B cell (primary cell): ENCODE data around the gene MROH8. TPM values are rescaled to one million over a fixed set of nuclear protein-coding genes. Genes with fewer than 3 reads are reported as not detected.

Experiments used
- ATAC-seq: fragments of 200-7000 bp; cut with Tn5 transposase; one replicate; pipeline ENCODE4 v1.10.0; 2021; ENCODE audit warnings: low read depth, mild to moderate bottlenecking, moderate number of reproducible peaks, moderate library complexity
- CTCF ChIA-PET: fragments of 350-600 bp; sonication (Branson Sonifier 250); formaldehyde crosslinking; loops from one replicate; lab custom pipeline; 2021; ENCODE audit warnings: antibody characterized with exemption, inconsistent platforms; lab: Charles Lee
- POLR2A ChIA-PET: fragments of 350-600 bp; sonication (Branson Sonifier 250); formaldehyde crosslinking; loops from one replicate; lab custom pipeline; 2021; ENCODE audit warnings: antibody characterized with exemption; lab: Charles Lee
- DNase-seq: peaks from one replicate; pipeline ENCODE4 v3.0.0; 2013
- H2AFZ ChIP-seq: 2 replicates; pipeline ENCODE4 v1.6.1; 2012; ENCODE audit warnings: mild to moderate bottlenecking, low read depth, low read length; ENCODE audit not compliant: insufficient read depth, poor library complexity, severe bottlenecking
- H3K27ac ChIP-seq, 2 donors: 1 replicate in 1 of 2; 2 replicates in 1 of 2; pipeline ENCODE4 v1.5.1; 2012 to 2013; ENCODE audit warnings: low read length in 2 of 2, mild to moderate bottlenecking in 2 of 2, moderate library complexity in 1 of 2
- H3K27me3 ChIP-seq, 4 experiments: fragments of 200-600 bp in 1 of 4; sonication (generic) in 1 of 4; replicated peaks in 1 of 4; 1 replicate in 2 of 4; 2 replicates in 2 of 4; pipeline versions ENCODE4 v1.6.1 to v1.7.0; 2013 to 2016; ENCODE audit warnings: low read length in 3 of 4, mild to moderate bottlenecking in 2 of 4, mixed read lengths in 1 of 4, moderate library complexity in 1 of 4; ENCODE audit not compliant: insufficient read depth in 4 of 4, control insufficient read depth in 3 of 4; ENCODE audit errors: control extremely low read depth in 1 of 4
- H3K36me3 ChIP-seq, 2 experiments: replicated peaks in 1 of 2; 1 replicate in 1 of 2; 2 replicates in 1 of 2; pipeline versions ENCODE4 v1.6.1 to v1.7.1; 2013; ENCODE audit warnings: low read length in 1 of 2; ENCODE audit not compliant: insufficient read depth in 2 of 2, control insufficient read depth in 1 of 2; ENCODE audit errors: control extremely low read depth in 1 of 2, extremely low read depth in 1 of 2
- H3K4me1 ChIP-seq, 2 donors: fragments of 200-600 bp in 1 of 2; sonication (generic) in 1 of 2; 1 replicate in 1 of 2; 2 replicates in 1 of 2; pipeline versions ENCODE4 v1.5.1 to v1.6.1; 2013 to 2017; ENCODE audit warnings: low read length in 2 of 2; ENCODE audit not compliant: control insufficient read depth in 2 of 2, insufficient read depth in 2 of 2
- H3K4me2 ChIP-seq: replicated peaks from 2 replicates; pipeline ENCODE3; 2012; ENCODE audit warnings: mild to moderate bottlenecking, low read depth, low read length; ENCODE audit not compliant: poor library complexity, severe bottlenecking
- H3K4me3 ChIP-seq, 5 experiments: fragments of 200-600 bp in 1 of 5; sonication (generic) in 1 of 5; 1 replicate in 3 of 5; 2 replicates in 2 of 5; pipeline versions ENCODE4 v1.5.1 to v1.7.0; 2011 to 2016; ENCODE audit warnings: low read length in 4 of 5, mild to moderate bottlenecking in 4 of 5, low read depth in 2 of 5, control low read depth in 1 of 5, moderate library complexity in 1 of 5; ENCODE audit not compliant: insufficient read depth in 1 of 5; ENCODE audit errors: control extremely low read depth in 1 of 5, extremely low read depth in 1 of 5
- H3K79me2 ChIP-seq: fragments of 200-600 bp; sonication (generic); one replicate; pipeline ENCODE4 v1.6.0; 2016; ENCODE audit warnings: low read length; ENCODE audit not compliant: control insufficient read depth, insufficient read depth
- H3K9ac ChIP-seq: fragments of 200-600 bp; sonication (generic); 2 replicates; pipeline ENCODE4 v1.6.1; 2017; ENCODE audit warnings: mild to moderate bottlenecking, low read length, moderate library complexity
- H3K9me3 ChIP-seq, 3 donors: one replicate each; pipeline versions ENCODE4 v1.6.1 to v1.7.1; 2013; ENCODE audit warnings: low read length in 2 of 3; ENCODE audit not compliant: control insufficient read depth in 2 of 3, insufficient read depth in 1 of 3; ENCODE audit errors: control extremely low read depth in 1 of 3
- H4K20me1 ChIP-seq: 2 replicates; pipeline ENCODE4 v1.6.0; 2012; ENCODE audit warnings: mild to moderate bottlenecking, low read length; ENCODE audit not compliant: insufficient read depth, control insufficient read depth, poor library complexity, severe bottlenecking
- H3K27ac Mint-ChIP-seq: one replicate; pipeline ENCODE4 v1.8.0; 2021; ENCODE audit warnings: mixed read lengths
- H3K27me3 Mint-ChIP-seq: one replicate; pipeline ENCODE4 v1.8.0; 2021; ENCODE audit warnings: mixed read lengths
- H3K4me1 Mint-ChIP-seq: one replicate; pipeline ENCODE4 v1.8.0; 2021; ENCODE audit warnings: mixed read lengths
- H3K4me3 Mint-ChIP-seq: one replicate; pipeline ENCODE4 v1.8.0; 2021; ENCODE audit warnings: mixed read lengths
- H3K9me3 Mint-ChIP-seq: one replicate; pipeline ENCODE4 v1.8.0; 2022; ENCODE audit warnings: mixed read lengths; ENCODE audit not compliant: insufficient read depth
- CTCF ChIP-seq: fragments of 200-600 bp; IDR thresholded peaks from one replicate; pipeline ENCODE4 v1.8.0; 2022; ENCODE audit warnings: antibody characterized with exemption, mild to moderate bottlenecking
- EZH2 ChIP-seq: IDR thresholded peaks from 2 replicates; pipeline ENCODE4 v1.6.1; 2012; ENCODE audit warnings: borderline replicate concordance, low read depth, mild to moderate bottlenecking, moderate library complexity, low read length; ENCODE audit not compliant: insufficient read depth, poor library complexity, severe bottlenecking
- WGBS: methylation state at CpG from one replicate; pipeline ENCODE4 v1.1.5; 2013; ENCODE audit warnings: missing lambda C conversion rate; ENCODE audit not compliant: insufficient coverage; 5-methylcytosine and 5-hydroxymethylcytosine counted together
- intact Hi-C: fragments of 100-400 bp; cut with micrococcal nuclease; formaldehyde crosslinking; loops from one replicate; pipeline ENCODE4 v1.10.0; 2022
- polyA plus RNA-seq: library from polyadenylated mRNA; depleted of rRNA; stranded (reverse); fragments of >200 nt; gene quantifications from 2 replicates; pipeline ENCODE4 v1.2.3, GENCODE V29; 2012
- total RNA-seq, 2 donors: library from RNA; stranded (reverse); fragments of 120-200 nt in 1 of 2; gene quantifications; 1 replicate in 1 of 2; 2 replicates in 1 of 2; pipeline versions ENCODE4 v1.2.3 to v1.2.4, GENCODE V29; 2013 to 2022

Gene MROH8
- total and polyA plus RNA-seq, 2 donors (not counting 1 experiment from before 2014, with no cell fraction given) = 3.8 to 4.6 TPM

DNA sequence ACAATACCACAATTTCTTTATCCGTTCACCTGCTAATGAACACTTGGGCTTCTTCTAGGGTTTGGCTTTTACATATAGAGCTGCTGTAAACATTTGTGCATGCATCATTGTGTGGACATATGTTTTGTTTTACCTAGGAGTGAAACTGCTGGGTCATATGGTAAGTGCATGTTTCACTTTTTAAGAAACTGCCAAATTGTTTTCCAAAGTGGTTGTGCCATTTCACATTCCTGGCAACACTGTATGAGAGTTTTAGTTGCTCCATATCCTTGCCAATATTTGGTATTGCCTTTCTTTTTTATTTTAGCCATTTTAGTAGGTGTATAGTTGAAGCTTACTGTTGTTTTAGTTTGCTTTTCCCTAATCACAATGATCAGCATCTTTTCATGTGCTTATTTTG is 14.3 kb downstream of the MROH8 start:
- no peak overlapping the region for H3K4me3 ChIP-seq
- DNase-seq (no peak), ATAC-seq (no peak)
- no peaks in the 10 kb centered on the region for H3K27me3 ChIP-seq
- ChIA-PET POLR2A (no interaction called here), CTCF (no interaction called here)
- H3K36me3 ChIP-seq = no peaks in the 10 kb centered on the region
- no CpG with 5 or more reads among the region's 1 CpG for WGBS
- no peak overlapping the region for H3K27ac ChIP-seq
- H3K9me3 Mint-ChIP-seq = no peaks in the 10 kb centered on the region
- no peak overlapping the region for H3K4me3 Mint-ChIP-seq
- TF ChIP-seq CTCF (no peak), EZH2 (no peak)
- no peaks in the 10 kb centered on the region for H3K4me1 ChIP-seq
- no peaks in the 10 kb centered on the region for H3K79me2 ChIP-seq
- H3K9me3 ChIP-seq = no peaks in the 10 kb centered on the region
- H2AFZ ChIP-seq = no peak overlapping the region
- H4K20me1 ChIP-seq = no peaks in the 10 kb centered on the region
- intact Hi-C loops = no loop called here
- no peak overlapping the region for H3K9ac ChIP-seq
- no peaks in the 10 kb centered on the region for H3K27me3 Mint-ChIP-seq
- no peak overlapping the region for H3K27ac Mint-ChIP-seq
- H3K4me1 Mint-ChIP-seq = no peaks in the 10 kb centered on the region
- H3K4me2 ChIP-seq = no peak overlapping the region

DNA sequence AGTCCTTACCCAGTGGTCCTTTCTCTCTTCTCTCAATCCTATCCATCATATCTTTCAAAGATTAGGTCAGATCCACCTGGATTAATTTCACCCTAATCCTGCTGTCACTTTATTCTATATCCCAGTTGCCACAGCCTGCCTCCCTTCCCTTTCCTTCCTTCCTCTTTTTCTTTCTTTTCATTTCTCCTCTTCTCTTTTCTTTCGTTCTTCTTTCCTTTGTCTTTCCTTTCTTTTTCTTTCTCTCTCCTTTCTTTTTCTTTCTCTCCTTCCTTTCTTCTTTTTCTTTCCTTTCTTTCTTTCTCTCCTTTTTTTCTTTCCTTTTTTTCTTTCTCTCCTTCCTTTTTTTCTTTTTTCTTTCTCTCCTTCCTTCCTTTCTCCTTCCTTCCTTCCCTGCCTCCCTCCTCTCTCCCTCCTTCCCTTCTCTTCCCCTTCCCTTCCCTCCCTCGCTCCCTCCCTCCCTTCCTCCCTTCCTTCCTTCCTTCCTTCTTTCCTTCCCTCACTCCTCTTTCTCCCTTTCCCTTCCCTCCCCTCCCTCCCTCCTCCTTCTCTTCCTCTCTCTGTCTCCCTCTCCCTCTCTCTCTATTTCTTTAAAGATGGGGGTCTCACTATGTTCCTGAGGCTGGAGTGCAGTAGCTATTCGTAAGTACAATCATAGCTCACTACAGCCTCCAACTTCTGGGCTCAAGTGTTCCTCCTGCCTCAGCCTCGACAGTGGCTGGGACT is 15.4 kb downstream of the MROH8 start:
- Histone ChIP-seq H3K4me3 (no peak overlapping the region), H3K27me3 (no peaks in the 10 kb centered on the region), H3K36me3 (no peaks in the 10 kb centered on the region), H3K9me3 (no peaks in the 10 kb centered on the region), H3K27ac (no peak overlapping the region), H3K4me1 (no peaks in the 10 kb centered on the region), H3K79me2 (no peaks in the 10 kb centered on the region), H3K4me2 (no peak overlapping the region), H3K9ac (no peak overlapping the region), H4K20me1 (no peaks in the 10 kb centered on the region), H2AFZ (no peak overlapping the region)
- Mint-ChIP-seq H3K4me3 (no peak overlapping the region), H3K27ac (no peak overlapping the region), H3K27me3 (no peaks in the 10 kb centered on the region), H3K9me3 (no peaks in the 10 kb centered on the region), H3K4me1 (no peaks in the 10 kb centered on the region)
- ATAC-seq (no peak), DNase-seq (no peak)
- intact Hi-C loops = no loop called here
- 93% methylated on average over 2 of the region's 4 CpGs for WGBS
- ChIA-PET POLR2A (interaction anchor here (0.6 kb wide), 1 partner anchor 1016 kb away, joined by 5 read pairs; no protein-coding TSS in a partner anchor), CTCF (no interaction called here)
- TF ChIP-seq EZH2 = no peak
- TF ChIP-seq CTCF = peak; percentile 19
